ENCODE data around the gene TTC32.
"Not testable (repeated sequence)": the region's sequence is repeated elsewhere in the genome, so short reads cannot be mapped to it uniquely, and the experiment has no call there.

The TTC32 gene

GRCh38 chr2:19899985-19900930, 1.5 kb downstream of the TTC32 start:
- DNase-seq (ENCODE audit: low read depth in 2 of 2) = no peak

GRCh38 chr2:19898592-19899329, 3.0 kb downstream of the TTC32 start:
- no peak for DNase-seq (ENCODE audit: low read depth in 2 of 2)

GRCh38 chr2:19897623-19898245, 4.0 kb downstream of the TTC32 start:
- no peak for DNase-seq (ENCODE audit: low read depth in 2 of 2)

GRCh38 chr2:19895535-19895934, 6.2 kb downstream of the TTC32 start:
- DNase-seq (ENCODE audit: low read depth in 2 of 2) = no peak

GRCh38 chr2:19894134-19894792, 7.5 kb downstream of the TTC32 start:
- no peak for DNase-seq (ENCODE audit: low read depth in 2 of 2)

- DNase-seq (ENCODE audit: low read depth in 2 of 2) = no peak
These were observed 8.2 kb downstream of the TTC32 start for GRCh38 chr2:19893520-19894133.

- DNase-seq (ENCODE audit: low read depth in 2 of 2) = not testable (repeated sequence)
These were observed 9.8 kb downstream of the TTC32 start for GRCh38 chr2:19891971-19892370.

GRCh38 chr2:19890104-19890503, 11.7 kb downstream of the TTC32 start:
- DNase-seq (ENCODE audit: low read depth in 2 of 2) = no peak

GRCh38 chr2:19888831-19889230, 13.0 kb downstream of the TTC32 start:
- DNase-seq (ENCODE audit: low read depth in 2 of 2) = no peak

- DNase-seq (ENCODE audit: low read depth in 2 of 2) = no peak
These were observed 14.3 kb downstream of the TTC32 start for GRCh38 chr2:19887510-19887909.

- DNase-seq (ENCODE audit: low read depth in 2 of 2) = no peak
These were observed 15.5 kb downstream of the TTC32 start for GRCh38 chr2:19886261-19886660.

GRCh38 chr2:19885791-19886190, 16.0 kb downstream of the TTC32 start:
- DNase-seq (ENCODE audit: low read depth in 2 of 2) = no peak

- DNase-seq (ENCODE audit: low read depth in 2 of 2) = no peak
These were observed 17.6 kb downstream of the TTC32 start for GRCh38 chr2:19883971-19884720.

- no peak for DNase-seq (ENCODE audit: low read depth in 2 of 2)
These were observed 18.3 kb downstream of the TTC32 start for GRCh38 chr2:19883486-19883885.

- no peak for DNase-seq (ENCODE audit: low read depth in 2 of 2)
These were observed 19.5 kb downstream of the TTC32 start for GRCh38 chr2:19882286-19882685.

- no peak for DNase-seq (ENCODE audit: low read depth in 2 of 2)
These were observed 19.9 kb downstream of the TTC32 start for GRCh38 chr2:19881908-19882265.

GRCh38 chr2:19881221-19881907, 20.4 kb downstream of the TTC32 start:
- no peak for DNase-seq (ENCODE audit: low read depth in 2 of 2)

GRCh38 chr2:19880191-19880590, 21.6 kb downstream of the TTC32 start:
- not testable (repeated sequence) for DNase-seq (ENCODE audit: low read depth in 2 of 2)

GRCh38 chr2:19879120-19879519, 22.7 kb downstream of the TTC32 start:
- DNase-seq (ENCODE audit: low read depth in 2 of 2) = no peak

Data from fibroblast of skin of left quadriceps (primary cell).